Peyer's patch (tissue), 4 donors: ENCODE data around the gene MUC13. TPM values are rescaled to one million over a fixed set of nuclear protein-coding genes. Genes with fewer than 3 reads are reported as not detected.
A peak's percentile ranks its signal among the peaks of the same experiment; 100 is the strongest.

Source experiments
- DNase-seq, 3 donors: peaks; one replicate each; pipeline ENCODE4 v3.0.0-alpha.2; 2017 to 2019
- H3K27ac ChIP-seq, 4 donors: fragments of 200-600 bp; sonication (generic); one replicate each; pipeline ENCODE4 v1.5.1; 2016 to 2019
- H3K27me3 ChIP-seq, 2 donors: fragments of 200-600 bp; sonication (generic); one replicate each; pipeline ENCODE4 v1.5.1; 2019
- H3K36me3 ChIP-seq, 3 donors: fragments of 200-600 bp; sonication (generic); one replicate each; pipeline ENCODE4 v1.5.1; 2016 to 2019
- H3K4me1 ChIP-seq, 4 donors: fragments of 200-600 bp; sonication (generic); one replicate each; pipeline ENCODE4 v1.5.1; 2016 to 2019
- H3K4me3 ChIP-seq, 4 donors: fragments of 200-600 bp; sonication (generic); 1 replicate in 3 of 4; 2 replicates in 1 of 4; pipeline ENCODE4 v1.5.1; 2016 to 2019; ENCODE audit warnings: mild to moderate bottlenecking in 1 of 4
- H3K9me3 ChIP-seq, 4 donors: fragments of 200-600 bp; sonication (generic); one replicate each; pipeline ENCODE4 v1.5.1; 2016 to 2019; ENCODE audit warnings: mild to moderate bottlenecking in 1 of 4
- CTCF ChIP-seq, 6 experiments: fragments of 450-650 bp in 4 of 6; fragments of 200-600 bp in 2 of 6; sonication (generic) in 1 of 6; IDR thresholded peaks; one replicate each; pipeline ENCODE4 v1.5.1; 2017 to 2019; ENCODE audit warnings: antibody characterized with exemption in 6 of 6, mild to moderate bottlenecking in 3 of 6, moderate library complexity in 1 of 6
- POLR2A ChIP-seq, 2 donors: fragments of 450-650 bp; IDR thresholded peaks; one replicate each; pipeline ENCODE4 v1.5.1; 2017; ENCODE audit warnings: antibody characterized with exemption in 2 of 2, mild to moderate bottlenecking in 2 of 2, moderate library complexity in 2 of 2
- total RNA-seq, 4 donors: library from RNA; depleted of rRNA; stranded (reverse); fragments of >200 nt; gene quantifications; one replicate each; pipeline ENCODE4 v1.1.0, GENCODE V29; 2016

Gene MUC13
- 100 to 1,000 TPM in 3 of 4 donors, 10 to 100 TPM in 1; 14.0 to 612 (median 512) TPM for total RNA-seq

GRCh38 chr3:124934577-124934976, at the start of gene MUC13:
Gene MUC13, minus strand, starts transcription at chr3:124934751. Its CDS starts 39 bp downstream, at chr3:124934712.
- TF ChIP-seq CTCF (IDR thresholded peaks at IDR 0.05) (peak in 1 of 6 experiments; percentile 6), POLR2A (IDR thresholded peaks at IDR 0.05) (peak; percentile 81 to 94)
- peaks cover 0 to 10% (median 0%) of the 10 kb centered on the region in 4 donors for H3K4me1 ChIP-seq
- no peaks in the 10 kb centered on the region for H3K9me3 ChIP-seq
- peak within 1 kb of the TSS in 3 of 4 donors; percentile 27 to 65 (median 62) for H3K4me3 ChIP-seq
- DNase-seq = no peak
- H3K36me3 ChIP-seq = no peaks in the 10 kb centered on the region
- H3K27ac ChIP-seq = peak within 1 kb of the TSS in 3 of 4 donors; percentile 65 to 85 (median 68)
- no peaks in the 10 kb centered on the region for H3K27me3 ChIP-seq

- peaks cover 0 to 21% (median 0%) of the 10 kb centered on the region in 4 donors for H3K4me1 ChIP-seq
- TF ChIP-seq POLR2A (IDR thresholded peaks at IDR 0.05) = no peak
- no peak for TF ChIP-seq CTCF (IDR thresholded peaks at IDR 0.05)
- H3K36me3 ChIP-seq = no peaks in the 10 kb centered on the region
- no peak overlapping the region for H3K4me3 ChIP-seq
- H3K27ac ChIP-seq = no peak overlapping the region
- no peak for DNase-seq
- no peaks in the 10 kb centered on the region for H3K27me3 ChIP-seq
- no peaks in the 10 kb centered on the region for H3K9me3 ChIP-seq
Observed at GRCh38 chr3:124982855-124983254, 48.3 kb upstream of the MUC13 start.

- no peak for TF ChIP-seq CTCF (IDR thresholded peaks at IDR 0.05)
- TF ChIP-seq POLR2A (IDR thresholded peaks at IDR 0.05) = no peak
- no peaks in the 10 kb centered on the region for H3K27me3 ChIP-seq
- no peaks in the 10 kb centered on the region for H3K9me3 ChIP-seq
- peaks cover 0 to 18% (median 0%) of the 10 kb centered on the region in 4 donors for H3K4me1 ChIP-seq
- no peaks in the 10 kb centered on the region for H3K36me3 ChIP-seq
- no peak for DNase-seq
- H3K4me3 ChIP-seq = no peak overlapping the region
- H3K27ac ChIP-seq = no peak overlapping the region
Observed at GRCh38 chr3:124981472-124981871, 46.9 kb upstream of the MUC13 start.

- H3K4me3 ChIP-seq = no peak overlapping the region
- DNase-seq = no peak
- no peaks in the 10 kb centered on the region for H3K36me3 ChIP-seq
Observed at GRCh38 chr3:124978627-124979026, 44.1 kb upstream of the MUC13 start.

GRCh38 chr3:124976383-124976782, 41.8 kb upstream of the MUC13 start:
- Histone ChIP-seq H3K4me3 (no peak overlapping the region), H3K27ac (no peak overlapping the region), H3K4me1 (peaks cover 0 to 25% (median 0%) of the 10 kb centered on the region in 4 donors), H3K36me3 (no peaks in the 10 kb centered on the region), H3K27me3 (no peaks in the 10 kb centered on the region), H3K9me3 (no peaks in the 10 kb centered on the region)
- DNase-seq = no peak
- no peak for TF ChIP-seq CTCF (IDR thresholded peaks at IDR 0.05)
- no peak for TF ChIP-seq POLR2A (IDR thresholded peaks at IDR 0.05)

More at GRCh38 chr3:124978627-124979026, 44.1 kb upstream of the MUC13 start:
- H3K9me3 ChIP-seq = no peaks in the 10 kb centered on the region
- no peaks in the 10 kb centered on the region for H3K27me3 ChIP-seq
- H3K4me1 ChIP-seq = peaks cover 0 to 10% (median 0%) of the 10 kb centered on the region in 4 donors
- TF ChIP-seq POLR2A (IDR thresholded peaks at IDR 0.05) = no peak
- no peak for TF ChIP-seq CTCF (IDR thresholded peaks at IDR 0.05)
- no peak overlapping the region for H3K27ac ChIP-seq
